Muscle layer of duodenum (tissue), 2 donors: ENCODE measurements around the gene ENDOD1.
A peak's percentile ranks its signal among the peaks of the same experiment; 100 is the strongest.

Experiments used
- H3K27ac ChIP-seq: one replicate; pipeline ENCODE4 v1.7.0; 2013; ENCODE audit warnings: mild to moderate bottlenecking, low read length
- H3K27me3 ChIP-seq: one replicate; pipeline ENCODE4 v1.7.0; 2013; ENCODE audit warnings: low read depth, mild to moderate bottlenecking, control low read depth, low read length
- H3K36me3 ChIP-seq, 2 donors: one replicate each; pipeline ENCODE4 v1.7.0; 2013; ENCODE audit warnings: low read length in 2 of 2, control low read depth in 1 of 2, mild to moderate bottlenecking in 1 of 2; ENCODE audit not compliant: insufficient read depth in 2 of 2, control insufficient read depth in 1 of 2
- H3K4me1 ChIP-seq, 2 donors: one replicate each; pipeline ENCODE4 v1.7.0; 2013; ENCODE audit warnings: low read length in 2 of 2, mild to moderate bottlenecking in 2 of 2, control low read depth in 1 of 2, moderate library complexity in 1 of 2; ENCODE audit not compliant: insufficient read depth in 2 of 2, control insufficient read depth in 1 of 2
- H3K4me3 ChIP-seq, 2 donors: one replicate each; pipeline ENCODE4 v1.7.0; 2013; ENCODE audit warnings: low read length in 2 of 2, low read depth in 1 of 2, mild to moderate bottlenecking in 1 of 2
- H3K9me3 ChIP-seq, 2 donors: one replicate each; pipeline ENCODE4 v1.7.0; 2013; ENCODE audit warnings: low read length in 2 of 2, control low read depth in 1 of 2, mild to moderate bottlenecking in 1 of 2; ENCODE audit not compliant: control insufficient read depth in 1 of 2
- donor health status: healthy.

Gene ENDOD1

GRCh38 chr11:95156916-95157541 lies 67.4 kb downstream of the ENDOD1 start:
- Histone ChIP-seq H3K4me3 (no peak overlapping the region), H3K27me3 (no peaks in the 10 kb centered on the region), H3K4me1 (peaks cover 0 to 21% of the 10 kb centered on the region in 2 donors), H3K27ac (peak overlapping the region; percentile 2), H3K9me3 (no peaks in the 10 kb centered on the region), H3K36me3 (no peaks in the 10 kb centered on the region)

- no peak overlapping the region for H3K27ac ChIP-seq
These were observed 68.2 kb downstream of the ENDOD1 start for GRCh38 chr11:95157824-95158223.

GRCh38 chr11:95161248-95161647 lies 71.6 kb downstream of the ENDOD1 start:
- Histone ChIP-seq H3K9me3 (no peaks in the 10 kb centered on the region), H3K36me3 (no peaks in the 10 kb centered on the region), H3K4me1 (peaks cover 0 to 17% of the 10 kb centered on the region in 2 donors), H3K27ac (no peak overlapping the region), H3K4me3 (no peak overlapping the region), H3K27me3 (no peaks in the 10 kb centered on the region)

More at GRCh38 chr11:95157824-95158223, 68.2 kb downstream of the ENDOD1 start:
- H3K9me3 ChIP-seq: no peaks in the 10 kb centered on the region
- no peaks in the 10 kb centered on the region for H3K36me3 ChIP-seq
- no peaks in the 10 kb centered on the region for H3K27me3 ChIP-seq
- no peak overlapping the region for H3K4me3 ChIP-seq
- peaks cover 0 to 21% of the 10 kb centered on the region in 2 donors for H3K4me1 ChIP-seq

- no peaks in the 10 kb centered on the region for H3K27me3 ChIP-seq
- H3K4me3 ChIP-seq: no peak overlapping the region
- peaks cover 0 to 2% of the 10 kb centered on the region in 2 donors for H3K4me1 ChIP-seq
- H3K36me3 ChIP-seq: no peaks in the 10 kb centered on the region
- H3K9me3 ChIP-seq: no peaks in the 10 kb centered on the region
- no peak overlapping the region for H3K27ac ChIP-seq
These were observed 73.5 kb downstream of the ENDOD1 start for GRCh38 chr11:95163106-95163505.

GRCh38 chr11:95165638-95166037 lies 76.0 kb downstream of the ENDOD1 start:
- Histone ChIP-seq H3K4me1 (no peaks in the 10 kb centered on the region), H3K9me3 (no peaks in the 10 kb centered on the region), H3K4me3 (no peak overlapping the region), H3K27me3 (no peaks in the 10 kb centered on the region), H3K36me3 (no peaks in the 10 kb centered on the region), H3K27ac (no peak overlapping the region)

GRCh38 chr11:95166781-95167180 lies 77.1 kb downstream of the ENDOD1 start:
- Histone ChIP-seq H3K36me3 (no peaks in the 10 kb centered on the region), H3K4me3 (no peak overlapping the region), H3K9me3 (no peaks in the 10 kb centered on the region), H3K4me1 (no peaks in the 10 kb centered on the region), H3K27ac (no peak overlapping the region), H3K27me3 (no peaks in the 10 kb centered on the region)

GRCh38 chr11:95170294-95170693 lies 80.6 kb downstream of the ENDOD1 start:
- no peak overlapping the region for H3K4me3 ChIP-seq
- H3K27me3 ChIP-seq: no peaks in the 10 kb centered on the region
- no peak overlapping the region for H3K27ac ChIP-seq
- H3K4me1 ChIP-seq: no peaks in the 10 kb centered on the region
- no peaks in the 10 kb centered on the region for H3K9me3 ChIP-seq
- H3K36me3 ChIP-seq: peaks cover 6 to 12% of the 10 kb centered on the region in 2 donors

GRCh38 chr11:95175818-95176380 lies 86.3 kb downstream of the ENDOD1 start:
- H3K9me3 ChIP-seq: no peaks in the 10 kb centered on the region
- H3K27me3 ChIP-seq: no peaks in the 10 kb centered on the region
- peaks cover 20 to 25% of the 10 kb centered on the region in 2 donors for H3K36me3 ChIP-seq
- H3K4me3 ChIP-seq: no peak overlapping the region
- no peaks in the 10 kb centered on the region for H3K4me1 ChIP-seq
- no peak overlapping the region for H3K27ac ChIP-seq
